SJCRH30 (cell line): ENCODE data around the gene STAC2. TPM values are rescaled to one million over a fixed set of nuclear protein-coding genes. Genes with fewer than 3 reads are reported as not detected.
A peak's percentile ranks its signal among the peaks of the same experiment; 100 is the strongest.
"Not testable (repeated sequence)": the region's sequence is repeated elsewhere in the genome, so short reads cannot be mapped to it uniquely, and the experiment has no call there.

Experiments
- DNase-seq, 2 experiments: peaks; one replicate each; pipeline ENCODE4 v3.0.0-alpha.2; 2015 to 2020
- H3K27ac ChIP-seq: fragments of 250-450 bp; sonication (Bioruptor Pico); 2 replicates; pipeline ENCODE4 v1.5.1; 2020; ENCODE audit warnings: mild to moderate bottlenecking, moderate library complexity
- H3K27me3 ChIP-seq: fragments of 250-450 bp; sonication (Bioruptor Pico); 2 replicates; pipeline ENCODE4 v1.5.1; 2020; ENCODE audit warnings: mild to moderate bottlenecking, moderate library complexity
- H3K36me3 ChIP-seq: fragments of 250-450 bp; sonication (Bioruptor Pico); 2 replicates; pipeline ENCODE4 v1.5.1; 2020; ENCODE audit warnings: mild to moderate bottlenecking, moderate library complexity
- H3K4me1 ChIP-seq: fragments of 250-450 bp; sonication (Bioruptor Pico); 2 replicates; pipeline ENCODE4 v1.5.1; 2020; ENCODE audit warnings: mild to moderate bottlenecking, moderate library complexity
- H3K4me3 ChIP-seq: fragments of 250-450 bp; sonication (Bioruptor Pico); 2 replicates; pipeline ENCODE4 v1.5.1; 2020; ENCODE audit warnings: mild to moderate bottlenecking, moderate library complexity
- H3K9me3 ChIP-seq: fragments of 250-450 bp; sonication (Bioruptor Pico); replicated peaks from 2 replicates; pipeline ENCODE4 v1.5.1; 2020; ENCODE audit warnings: mild to moderate bottlenecking, moderate library complexity
- total RNA-seq: library from RNA; depleted of rRNA; stranded (reverse); fragments of >200 nt; shearing (Covaris generic); gene quantifications from 2 replicates; pipeline ENCODE4 v1.2.3, GENCODE V29; 2014

Gene STAC2
- total RNA-seq, 1 experiment from 2014 or later = not detected

- Histone ChIP-seq H3K4me1 (peaks cover 9% of the 10 kb centered on the region), H3K4me3 (no peak overlapping the region), H3K36me3 (peaks cover 19% of the 10 kb centered on the region; the same call in 1 of the 2 replicates), H3K27ac (no peak overlapping the region), H3K27me3 (no peaks in the 10 kb centered on the region), H3K9me3 (no peaks in the 10 kb centered on the region)
- DNase-seq = no peak
Observed at GRCh38 chr17:39173526-39174274, 52.0 kb downstream of the STAC2 start.

GRCh38 chr17:39173080-39173479 lies 52.7 kb downstream of the STAC2 start:
- no peak overlapping the region for H3K27ac ChIP-seq
- H3K36me3 ChIP-seq = peaks cover 19% of the 10 kb centered on the region; the same call in 1 of the 2 replicates
- no peak for DNase-seq
- H3K27me3 ChIP-seq = no peaks in the 10 kb centered on the region
- peaks cover 9% of the 10 kb centered on the region for H3K4me1 ChIP-seq
- no peak overlapping the region for H3K4me3 ChIP-seq
- no peaks in the 10 kb centered on the region; the same call in 1 of the 2 replicates for H3K9me3 ChIP-seq

GRCh38 chr17:39171933-39172332 lies 53.8 kb downstream of the STAC2 start:
- peaks cover 9% of the 10 kb centered on the region for H3K4me1 ChIP-seq
- H3K36me3 ChIP-seq = peaks cover 9% of the 10 kb centered on the region; the same call in 1 of the 2 replicates
- no peak overlapping the region for H3K4me3 ChIP-seq
- no peaks in the 10 kb centered on the region; the same call in 1 of the 2 replicates for H3K9me3 ChIP-seq
- no peak overlapping the region for H3K27ac ChIP-seq
- no peaks in the 10 kb centered on the region for H3K27me3 ChIP-seq
- no peak for DNase-seq

GRCh38 chr17:39170558-39170957 lies 55.2 kb downstream of the STAC2 start:
- Histone ChIP-seq H3K27me3 (peaks cover 6% of the 10 kb centered on the region; the same call in 1 of the 2 replicates), H3K36me3 (no peaks in the 10 kb centered on the region; the same call in 1 of the 2 replicates), H3K9me3 (no peaks in the 10 kb centered on the region; the same call in 1 of the 2 replicates), H3K4me3 (no peak overlapping the region), H3K4me1 (peaks cover 6% of the 10 kb centered on the region), H3K27ac (no peak overlapping the region)
- DNase-seq = no peak

GRCh38 chr17:39170109-39170508 lies 55.6 kb downstream of the STAC2 start:
- Histone ChIP-seq H3K4me3 (no peak overlapping the region), H3K27me3 (peaks cover 10% of the 10 kb centered on the region; the same call in 1 of the 2 replicates), H3K36me3 (no peaks in the 10 kb centered on the region), H3K9me3 (no peaks in the 10 kb centered on the region; the same call in 1 of the 2 replicates), H3K27ac (no peak overlapping the region), H3K4me1 (peaks cover 1% of the 10 kb centered on the region)
- no peak for DNase-seq

GRCh38 chr17:39169518-39169917 lies 56.2 kb downstream of the STAC2 start:
- no peak overlapping the region for H3K4me3 ChIP-seq
- peaks cover 12% of the 10 kb centered on the region; the same call in 1 of the 2 replicates for H3K27me3 ChIP-seq
- H3K9me3 ChIP-seq = no peaks in the 10 kb centered on the region; the same call in 1 of the 2 replicates

GRCh38 chr17:39169101-39169500 lies 56.6 kb downstream of the STAC2 start:
- H3K27ac ChIP-seq = no peak overlapping the region
- no peaks in the 10 kb centered on the region for H3K4me1 ChIP-seq
- H3K36me3 ChIP-seq = no peaks in the 10 kb centered on the region
- peaks cover 12% of the 10 kb centered on the region; the same call in 1 of the 2 replicates for H3K27me3 ChIP-seq
- no peak for DNase-seq
- no peaks in the 10 kb centered on the region; the same call in 1 of the 2 replicates for H3K9me3 ChIP-seq
- no peak overlapping the region for H3K4me3 ChIP-seq

More at GRCh38 chr17:39169518-39169917, 56.2 kb downstream of the STAC2 start:
- no peaks in the 10 kb centered on the region for H3K36me3 ChIP-seq
- H3K4me1 ChIP-seq = no peaks in the 10 kb centered on the region
- DNase-seq = no peak
- H3K27ac ChIP-seq = no peak overlapping the region

- peaks cover 12% of the 10 kb centered on the region; the same call in 1 of the 2 replicates for H3K27me3 ChIP-seq
- not testable (repeated sequence) for H3K9me3 ChIP-seq, DNase-seq
Observed at GRCh38 chr17:39168503-39168902, 57.2 kb downstream of the STAC2 start.

GRCh38 chr17:39167476-39167875 lies 58.3 kb downstream of the STAC2 start:
- no peaks in the 10 kb centered on the region; the same call in 1 of the 2 replicates for H3K9me3 ChIP-seq
- H3K27ac ChIP-seq = no peak overlapping the region
- H3K36me3 ChIP-seq = no peaks in the 10 kb centered on the region
- no peak overlapping the region for H3K4me3 ChIP-seq
- H3K4me1 ChIP-seq = no peaks in the 10 kb centered on the region
- peaks cover 12% of the 10 kb centered on the region; the same call in 1 of the 2 replicates for H3K27me3 ChIP-seq
- DNase-seq = no peak

More at GRCh38 chr17:39168503-39168902, 57.2 kb downstream of the STAC2 start:
- H3K4me1 ChIP-seq, H3K36me3 ChIP-seq, H3K4me3 ChIP-seq, H3K27ac ChIP-seq: not testable (repeated sequence)

GRCh38 chr17:39166437-39167335 lies 59.1 kb downstream of the STAC2 start:
- H3K4me1 ChIP-seq = no peaks in the 10 kb centered on the region
- H3K4me3 ChIP-seq = no peak overlapping the region
- DNase-seq = no peak
- no peaks in the 10 kb centered on the region for H3K36me3 ChIP-seq
- peaks cover 12% of the 10 kb centered on the region; the same call in 1 of the 2 replicates for H3K27me3 ChIP-seq
- no peak overlapping the region for H3K27ac ChIP-seq
- H3K9me3 ChIP-seq = no peaks in the 10 kb centered on the region; the same call in 1 of the 2 replicates

GRCh38 chr17:39165841-39166349 lies 59.9 kb downstream of the STAC2 start, which contains the start of gene ARL5C:
Gene ARL5C, minus strand, starts transcription at chr17:39166161. Its CDS starts 401 bp downstream, at chr17:39165760.
- Histone ChIP-seq H3K27me3 (peaks cover 12% of the 10 kb centered on the region; the same call in 1 of the 2 replicates), H3K27ac (no peak within 1 kb of the TSS), H3K4me3 (peak within 1 kb of the TSS; percentile 46), H3K9me3 (no peaks in the 10 kb centered on the region; the same call in 1 of the 2 replicates), H3K36me3 (no peaks in the 10 kb centered on the region), H3K4me1 (no peaks in the 10 kb centered on the region)
- no peak for DNase-seq

GRCh38 chr17:39165178-39165840 lies 60.4 kb downstream of the STAC2 start:
- peaks cover 12% of the 10 kb centered on the region; the same call in 1 of the 2 replicates for H3K27me3 ChIP-seq
- no peaks in the 10 kb centered on the region for H3K36me3 ChIP-seq
- no peaks in the 10 kb centered on the region for H3K4me1 ChIP-seq
- H3K27ac ChIP-seq = no peak overlapping the region
- H3K9me3 ChIP-seq = no peaks in the 10 kb centered on the region; the same call in 1 of the 2 replicates
- no peak for DNase-seq
- H3K4me3 ChIP-seq = peak overlapping the region; percentile 46

- H3K27me3 ChIP-seq = peaks cover 12% of the 10 kb centered on the region; the same call in 1 of the 2 replicates
- peak overlapping the region; percentile 46 for H3K4me3 ChIP-seq
- no peaks in the 10 kb centered on the region for H3K4me1 ChIP-seq
- no peaks in the 10 kb centered on the region; the same call in 1 of the 2 replicates for H3K9me3 ChIP-seq
- H3K27ac ChIP-seq = no peak overlapping the region
- peak; percentile 89 to 93 for DNase-seq
- H3K36me3 ChIP-seq = no peaks in the 10 kb centered on the region
Observed at GRCh38 chr17:39164675-39165143, 61.0 kb downstream of the STAC2 start.
